ENCODE measurements around the gene COL23A1.

Gene COL23A1

DNA sequence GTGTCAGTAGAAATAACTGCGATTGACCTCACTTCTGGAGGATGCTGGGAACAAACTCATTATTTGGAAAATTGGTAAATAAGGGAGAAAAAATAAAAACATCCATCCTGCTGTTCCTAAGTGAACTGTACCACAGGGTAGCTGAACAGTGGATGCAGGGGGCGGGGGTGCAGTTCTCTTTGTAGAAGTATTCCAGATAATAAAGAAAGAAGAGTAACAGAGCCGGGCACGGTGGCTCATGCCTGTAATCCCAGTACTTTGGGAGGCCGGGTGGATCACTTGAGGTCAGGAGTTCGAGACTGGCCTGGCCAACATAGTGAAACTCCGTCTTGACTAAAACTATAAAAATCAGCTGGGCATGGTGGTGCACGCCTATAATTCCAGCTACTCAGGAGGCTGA, 132.1 kb downstream of the COL23A1 start:
- DNase-seq (ENCODE audit: low read depth), result no peak

DNA sequence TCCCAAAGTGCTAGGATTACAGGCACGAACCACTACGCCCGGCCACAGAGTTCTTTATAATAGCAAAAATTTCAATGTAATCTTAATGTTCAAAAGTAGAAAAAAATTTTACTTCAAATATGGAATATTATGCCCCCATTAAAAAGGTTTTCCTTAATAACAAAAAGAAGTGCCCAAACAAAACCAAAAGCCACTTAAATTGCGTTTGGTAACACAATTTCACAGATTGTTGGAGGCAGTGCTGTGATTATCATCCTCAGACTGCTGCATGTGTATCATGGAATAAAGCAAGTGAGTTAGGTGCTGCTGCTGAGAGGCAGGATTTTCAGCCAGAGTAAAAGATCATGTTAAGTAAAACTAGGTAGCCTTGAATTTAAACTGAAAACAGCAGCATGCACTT, 132.7 kb downstream of the COL23A1 start:
- DNase-seq (ENCODE audit: low read depth), result no peak

DNA sequence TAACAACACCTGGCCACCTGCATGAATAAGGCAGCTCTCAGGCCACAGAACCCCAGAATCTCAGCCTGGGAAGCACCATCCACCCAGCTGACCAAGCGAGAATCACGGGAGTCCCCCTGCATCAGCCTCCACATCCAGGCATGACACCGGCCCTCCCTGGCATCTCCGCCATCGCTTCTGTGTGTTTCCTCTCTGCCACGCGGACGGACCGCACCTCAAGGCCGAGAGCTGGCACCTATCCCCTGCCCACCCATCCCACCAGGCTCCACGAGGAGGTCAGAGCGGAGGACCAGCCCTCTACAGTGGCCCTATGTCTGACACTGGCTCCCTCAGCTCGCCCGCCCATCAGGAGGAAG, 134.7 kb downstream of the COL23A1 start:
- DNase-seq (ENCODE audit: low read depth), result no peak

DNA sequence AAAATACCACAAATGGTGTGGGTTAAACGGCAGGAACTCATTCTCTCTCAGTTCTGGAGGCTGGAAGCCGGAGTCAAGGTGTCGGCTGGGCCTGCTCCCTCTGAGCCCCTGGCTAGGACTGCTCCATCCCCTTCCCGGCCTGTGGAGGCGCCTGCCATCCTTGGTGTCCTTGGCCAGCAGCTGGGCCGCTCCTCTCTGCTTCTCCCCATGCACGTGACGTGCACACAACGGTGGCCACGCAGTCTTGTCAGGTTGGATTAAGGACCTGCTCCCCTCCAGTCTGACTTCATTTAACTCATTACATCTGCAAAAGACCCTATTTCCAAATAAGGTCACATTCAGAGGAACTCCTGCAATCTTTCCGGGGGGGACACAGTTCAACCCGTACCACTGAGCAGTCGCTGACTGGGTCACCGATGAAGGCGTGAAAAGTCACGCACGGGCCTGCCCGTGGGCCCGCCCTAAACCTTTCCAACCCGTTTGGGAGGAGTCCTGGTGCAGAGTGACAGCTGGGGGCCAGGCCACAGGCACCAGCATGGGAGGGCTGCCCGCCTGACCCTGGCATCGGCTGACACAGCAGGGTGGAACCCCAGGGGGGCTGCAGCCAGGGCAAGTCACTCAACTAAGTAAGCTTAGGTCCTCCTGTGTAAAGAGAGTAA, 135.2 kb downstream of the COL23A1 start:
- DNase-seq (ENCODE audit: low read depth), result no peak

DNA sequence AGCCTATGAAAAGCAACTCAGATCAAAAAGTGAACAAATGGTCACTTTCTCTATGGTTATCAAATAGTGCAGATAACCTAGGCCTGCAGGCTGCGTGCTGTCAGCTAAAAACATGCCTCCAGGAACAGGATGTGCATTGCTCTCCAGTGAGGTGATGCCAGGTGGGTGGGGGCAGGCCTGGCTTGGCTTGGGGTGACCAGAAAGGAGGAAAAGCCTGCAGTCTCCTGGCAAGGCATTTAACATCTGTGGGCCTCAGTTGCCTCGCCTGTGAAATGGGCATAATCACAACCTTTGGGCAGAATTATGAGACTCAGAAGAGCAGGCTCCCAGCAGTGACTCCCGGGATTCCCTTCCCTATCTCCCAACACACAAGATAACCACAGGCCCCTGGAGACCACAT, 135.9 kb downstream of the COL23A1 start:
- DNase-seq (ENCODE audit: low read depth), result no peak

DNA sequence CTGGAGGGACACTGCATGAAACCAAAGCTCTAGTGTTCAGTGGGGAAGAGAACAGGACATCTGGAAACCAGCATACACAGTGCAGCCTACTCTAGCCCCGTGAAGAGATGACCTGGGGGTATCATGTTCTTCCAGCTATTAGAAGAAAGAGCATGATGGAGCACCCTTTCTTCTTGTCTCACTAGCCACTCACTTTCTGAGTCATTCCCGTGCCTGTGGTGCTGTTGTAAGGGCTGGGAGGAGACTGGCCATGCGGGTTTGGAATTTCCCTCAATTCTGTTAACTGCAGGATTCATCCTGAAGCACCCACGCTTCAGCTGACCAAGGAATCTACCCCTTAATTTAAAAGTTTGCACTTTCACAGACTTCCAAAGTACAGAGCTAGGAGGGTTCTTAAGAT, 137.0 kb downstream of the COL23A1 start:
- DNase-seq (ENCODE audit: low read depth), result no peak

DNA sequence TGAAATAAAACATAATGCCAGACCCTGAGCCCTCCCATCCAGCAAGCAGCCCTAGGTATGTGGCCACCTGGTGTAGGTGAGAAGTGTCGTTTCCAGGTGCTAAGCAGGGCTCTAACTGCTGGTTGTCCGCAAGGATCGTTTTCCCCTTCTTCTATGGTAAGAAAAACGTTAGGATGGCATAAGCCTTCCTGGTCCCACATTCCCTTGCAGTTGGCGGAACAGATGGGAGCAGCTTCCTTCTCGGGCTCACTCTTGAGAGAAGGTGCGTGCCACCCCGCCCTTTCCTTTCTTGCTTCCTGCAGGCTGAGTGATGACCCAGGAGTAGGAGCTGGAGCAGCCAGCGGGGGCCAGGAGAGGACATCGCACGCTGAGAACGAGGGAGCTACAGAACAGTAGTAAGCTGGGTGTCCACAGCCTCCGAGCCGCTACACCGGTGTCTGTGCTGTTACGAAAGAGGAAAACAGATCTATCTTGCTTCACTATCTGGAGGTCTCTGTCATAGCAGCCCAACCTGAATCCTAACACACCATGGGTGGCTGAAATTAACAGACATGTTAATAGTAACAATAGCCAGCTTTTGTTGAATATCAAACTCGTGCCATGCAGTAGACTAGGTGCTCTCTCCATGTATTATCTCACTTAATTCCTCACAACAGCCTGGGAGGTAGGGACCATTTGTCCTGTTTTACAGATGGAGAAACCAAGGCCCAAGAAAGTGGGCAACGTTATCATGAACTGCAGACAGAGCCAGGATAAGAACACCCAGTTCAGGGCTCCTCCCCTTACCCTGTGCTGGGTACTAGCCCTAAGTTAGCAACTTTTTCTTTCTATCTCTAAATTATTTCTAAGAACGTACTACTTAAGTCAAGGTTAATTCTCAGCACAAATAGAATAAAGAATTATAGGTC, 139.8 kb downstream of the COL23A1 start:
- no peak for DNase-seq (ENCODE audit: low read depth)

DNA sequence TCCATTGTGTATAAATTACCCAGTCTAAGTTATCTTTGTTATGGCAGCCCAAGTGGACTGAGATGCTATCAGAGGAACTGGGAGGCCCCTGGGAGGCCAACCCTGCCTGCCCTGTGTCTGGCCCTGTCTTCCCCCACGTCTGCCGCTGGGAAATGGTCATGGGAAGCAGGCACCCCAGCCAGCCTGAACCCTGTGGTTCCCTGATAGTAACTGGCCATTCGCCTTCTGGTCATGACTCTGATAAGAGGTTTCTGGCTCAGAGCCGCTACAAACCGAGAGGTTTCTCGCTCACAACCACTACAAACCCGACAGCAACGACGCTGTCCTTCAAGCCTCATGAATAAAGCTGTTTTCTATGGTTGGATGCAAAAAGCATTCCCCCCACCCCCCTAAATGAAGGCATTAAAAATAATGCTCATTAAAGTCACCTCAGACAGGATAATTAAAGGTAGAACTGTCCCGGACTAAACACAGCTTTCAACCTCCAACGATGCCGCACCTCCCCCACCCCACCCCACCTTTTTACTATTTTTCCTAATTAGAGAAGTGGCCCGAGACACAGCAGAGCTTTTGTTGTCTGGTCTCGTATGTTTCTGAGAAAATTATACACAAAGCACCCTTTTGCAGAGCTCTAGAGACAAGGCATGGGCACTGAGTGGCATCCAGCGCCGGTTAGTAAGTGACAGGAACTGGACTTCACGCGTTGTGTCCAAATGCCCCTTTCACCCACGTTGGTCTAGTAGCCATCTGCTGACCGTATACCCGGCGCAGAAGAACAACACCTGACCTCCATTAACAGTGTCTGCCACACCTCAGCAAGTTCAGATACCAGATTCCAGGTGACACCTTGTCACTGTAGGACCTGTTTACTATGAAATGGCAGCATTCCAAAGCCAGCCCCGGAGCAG, 140.8 kb downstream of the COL23A1 start:
- no peak for DNase-seq (ENCODE audit: low read depth)

DNA sequence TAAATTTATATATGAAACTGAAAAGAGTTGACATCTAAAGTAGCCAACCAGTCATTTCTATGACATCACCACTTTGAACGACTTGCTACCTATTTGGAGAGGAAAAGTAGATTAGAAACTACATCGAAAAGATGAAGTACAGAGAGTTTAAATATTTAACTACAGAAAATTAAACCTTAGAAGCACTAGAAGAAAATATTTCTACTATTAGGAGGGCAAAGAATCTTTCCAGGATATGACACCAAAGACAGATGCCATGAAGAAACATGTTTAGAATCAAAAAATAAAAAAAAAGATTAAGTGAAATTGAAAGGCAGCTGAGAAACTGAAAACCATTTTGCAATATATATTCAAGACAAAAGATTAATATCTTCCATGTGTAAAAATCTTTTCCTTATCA, 144.7 kb downstream of the COL23A1 start:
- no peak for DNase-seq (ENCODE audit: low read depth)

DNA sequence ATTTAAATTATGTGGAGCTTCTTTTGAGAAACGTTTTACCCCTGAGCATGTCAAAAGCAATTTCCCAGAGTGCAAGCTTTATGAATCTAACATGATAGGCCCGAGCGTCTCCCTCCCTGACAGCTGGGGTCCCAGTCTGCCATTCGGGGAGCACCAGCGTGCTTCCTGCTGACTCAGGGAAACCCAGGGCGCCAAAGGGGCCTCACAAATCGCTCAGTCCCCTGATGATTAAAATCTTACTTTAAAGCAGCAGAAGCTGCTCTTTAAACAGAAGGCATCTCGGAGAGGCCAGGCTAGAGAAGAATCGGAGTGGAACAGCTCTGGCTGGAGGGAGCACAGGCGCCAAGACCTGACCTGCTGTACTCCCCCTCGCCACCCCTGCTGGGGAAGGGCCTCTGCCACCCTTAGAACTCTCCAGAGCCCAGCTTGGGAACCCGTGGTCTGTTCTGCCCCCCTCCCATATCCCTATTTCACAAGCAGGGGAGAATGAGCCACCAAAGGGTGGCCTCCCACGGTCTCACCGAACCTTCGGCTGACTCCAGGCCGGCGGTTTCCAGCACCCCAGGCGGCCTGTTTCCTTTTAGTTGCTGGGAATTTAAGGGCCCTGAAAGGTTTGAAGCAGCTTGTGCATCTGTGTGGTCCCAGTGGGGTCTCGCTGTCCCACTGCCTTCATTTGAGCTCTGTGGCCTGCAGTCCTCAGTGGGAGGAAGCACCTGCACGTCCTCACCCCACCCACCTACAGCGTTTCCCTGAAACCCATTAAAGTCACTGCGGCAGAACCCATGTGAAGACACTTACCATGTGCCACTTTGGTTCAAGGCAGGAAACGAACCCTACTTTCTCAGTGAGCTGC, 147.6 kb downstream of the COL23A1 start:
- no peak for DNase-seq (ENCODE audit: low read depth)

DNA sequence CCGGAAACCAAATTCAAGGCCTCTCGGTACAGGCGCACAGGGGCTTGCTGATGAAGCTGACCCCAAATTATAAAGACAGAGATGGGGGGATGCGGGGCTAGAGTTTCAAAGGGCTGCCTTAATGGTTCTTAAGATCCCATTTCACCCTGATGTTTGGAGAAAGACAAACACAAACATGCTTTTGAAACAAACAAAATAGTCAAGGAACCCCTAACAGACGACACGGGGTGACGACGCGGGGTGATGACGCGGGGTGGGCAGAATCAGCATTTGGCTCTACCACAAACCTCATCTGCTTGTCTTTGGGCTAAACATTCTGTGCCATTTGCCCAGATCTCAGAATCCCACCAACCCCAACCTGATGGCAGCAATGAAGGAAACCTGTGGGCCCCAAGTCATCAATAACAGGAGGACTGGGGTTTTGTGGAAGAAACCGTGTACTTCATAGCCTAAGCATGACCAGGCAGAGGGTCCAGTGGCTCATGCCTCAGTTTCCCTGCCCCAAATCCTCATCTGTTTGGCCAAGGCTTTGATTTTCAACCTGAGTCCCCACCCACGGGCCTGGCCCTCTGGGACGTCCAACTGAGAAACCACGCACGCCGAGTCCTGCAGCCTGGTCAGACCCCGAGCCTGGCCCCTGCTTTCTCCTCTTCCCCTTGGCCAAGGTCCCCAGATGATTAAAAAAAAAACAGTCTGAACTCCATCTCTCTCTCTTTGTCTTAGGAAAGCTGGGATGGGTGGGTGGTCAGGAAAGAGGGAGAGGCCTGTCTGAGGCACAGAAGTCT, 148.5 kb downstream of the COL23A1 start:
- DNase-seq (ENCODE audit: low read depth), result no peak

DNA sequence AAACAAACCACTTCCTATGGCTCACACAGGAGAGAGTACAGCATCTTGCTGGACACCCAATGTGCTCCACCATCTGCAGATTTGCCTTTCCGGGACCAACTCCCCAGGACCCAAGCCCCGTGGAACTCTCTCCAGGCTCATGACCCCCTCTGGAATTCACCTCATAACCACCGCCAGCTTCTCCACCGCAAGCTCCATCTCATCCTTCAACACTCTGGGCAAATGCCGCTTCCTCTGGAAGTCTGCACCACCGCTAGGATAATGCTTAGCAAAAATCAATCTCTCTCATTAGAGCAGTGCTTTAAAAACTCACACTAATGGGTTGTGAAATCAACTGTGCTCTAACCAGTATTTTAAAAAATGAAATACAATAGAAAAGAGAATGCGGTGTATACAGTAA, 150.0 kb downstream of the COL23A1 start:
- DNase-seq (ENCODE audit: low read depth), result no peak

DNA sequence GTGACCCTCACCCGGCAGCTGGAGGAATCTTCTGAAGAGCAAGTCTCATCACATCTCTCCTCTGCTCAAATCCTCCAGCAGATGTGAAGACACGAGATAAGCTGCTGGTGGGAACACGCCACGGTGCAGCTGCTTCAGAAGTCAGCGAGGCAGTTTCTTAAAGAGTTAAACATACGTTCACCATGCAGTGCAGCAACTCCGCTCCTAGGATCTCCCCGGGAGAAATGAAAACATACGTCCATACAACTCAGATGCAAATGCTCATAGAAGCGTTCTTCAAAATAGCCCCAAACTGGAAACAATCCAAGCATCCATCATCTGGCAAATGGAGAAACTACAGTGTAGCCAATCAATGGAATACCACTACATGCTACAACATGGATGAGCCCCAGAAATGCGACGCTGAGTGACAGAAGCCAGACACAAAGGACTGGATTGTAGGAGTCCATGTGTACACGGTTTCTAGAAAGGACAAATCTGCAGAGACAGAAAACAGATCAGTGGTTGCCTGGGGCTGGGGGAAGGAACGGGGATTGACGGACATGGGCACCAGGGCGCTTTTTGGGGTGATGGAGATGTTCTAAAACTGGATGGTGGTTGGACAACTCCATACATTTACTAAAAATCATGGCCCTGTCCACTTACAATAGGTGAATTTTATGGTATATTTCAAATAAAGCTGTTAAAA, 150.6 kb downstream of the COL23A1 start:
- DNase-seq (ENCODE audit: low read depth), result no peak

DNA sequence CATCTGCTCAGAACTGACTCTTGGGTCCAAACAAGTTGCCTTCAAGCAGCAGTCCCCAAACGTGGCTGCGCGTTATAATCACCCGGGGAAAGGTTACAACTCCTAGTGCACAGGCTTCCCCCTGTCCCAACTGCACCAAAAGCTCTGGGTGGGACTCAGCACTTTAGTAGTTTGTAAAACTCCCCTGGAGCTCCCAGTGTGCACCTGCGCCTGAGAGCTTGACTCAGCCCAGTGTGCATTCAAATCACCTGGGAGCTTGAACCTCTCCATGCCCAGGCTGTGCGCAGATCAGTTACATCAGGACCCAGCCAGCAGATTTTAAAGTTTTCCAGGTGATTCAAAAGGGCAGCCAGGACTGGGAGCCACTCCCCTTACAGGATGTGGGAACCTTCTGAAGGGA, 151.4 kb downstream of the COL23A1 start:
- DNase-seq (ENCODE audit: low read depth), result no peak

DNA sequence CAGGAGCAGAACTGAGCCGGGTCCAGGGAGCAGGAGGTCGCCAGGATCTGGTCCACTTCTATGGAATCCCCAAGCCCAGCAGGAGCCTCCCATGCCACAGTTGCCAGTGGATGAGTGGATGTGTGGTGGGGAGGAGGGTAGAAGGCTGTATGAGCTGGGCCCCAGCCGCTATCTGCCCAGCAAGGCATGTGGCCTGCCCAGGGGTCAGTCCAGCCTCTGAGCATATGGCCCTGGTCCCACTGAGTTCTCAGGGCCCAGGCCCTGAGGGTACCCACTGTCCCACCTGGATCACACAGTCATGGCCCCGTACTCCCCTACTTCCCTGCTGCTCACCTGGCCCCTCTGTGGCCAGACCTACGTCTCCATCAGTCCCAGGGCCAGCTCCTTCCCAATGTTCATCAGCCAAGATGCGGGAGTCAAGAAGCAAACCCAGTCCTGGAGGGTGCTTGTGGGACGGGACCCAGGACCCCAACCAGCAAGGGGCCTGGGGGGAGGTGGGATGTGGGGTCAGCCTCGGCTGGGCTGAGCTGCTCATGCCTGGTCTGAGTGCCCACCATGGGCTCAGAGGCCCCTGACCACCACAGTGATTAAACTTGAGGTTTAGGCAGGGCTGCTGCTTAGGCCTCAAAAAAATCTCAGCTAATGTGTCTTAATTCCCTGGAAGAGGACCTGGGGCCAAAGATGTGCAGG, 152.7 kb downstream of the COL23A1 start:
- no peak for DNase-seq (ENCODE audit: low read depth)

DNA sequence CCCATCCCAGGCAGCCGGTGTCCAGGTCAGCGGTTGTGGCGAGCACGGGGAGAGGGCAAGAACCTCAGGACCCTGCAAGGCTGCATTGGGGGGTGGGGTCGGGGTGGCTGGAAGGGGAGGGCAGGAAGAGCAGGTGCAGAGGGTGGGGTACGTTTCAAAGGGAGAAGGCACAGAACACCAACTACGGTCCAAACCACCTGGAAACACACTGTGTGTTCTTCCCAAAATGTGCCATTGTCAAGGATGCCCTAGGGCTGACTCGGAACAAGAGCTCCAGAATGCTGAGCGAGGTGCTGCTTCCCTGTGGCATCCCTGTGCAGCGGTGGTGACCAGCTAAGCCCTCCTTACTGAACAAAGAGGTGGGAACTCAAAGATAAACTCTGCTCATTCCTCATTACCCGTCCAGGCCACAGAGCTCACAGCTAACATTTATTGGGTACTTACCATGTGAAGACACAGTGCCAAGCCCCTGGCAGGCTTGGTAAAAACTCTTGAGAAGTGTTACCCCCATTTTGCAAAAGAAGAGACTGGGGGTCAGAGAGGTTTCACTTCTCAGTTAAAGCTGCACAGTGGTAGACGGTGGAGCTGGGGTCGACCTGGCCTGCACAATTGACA, 153.8 kb downstream of the COL23A1 start:
- DNase-seq (ENCODE audit: low read depth), result no peak

DNA sequence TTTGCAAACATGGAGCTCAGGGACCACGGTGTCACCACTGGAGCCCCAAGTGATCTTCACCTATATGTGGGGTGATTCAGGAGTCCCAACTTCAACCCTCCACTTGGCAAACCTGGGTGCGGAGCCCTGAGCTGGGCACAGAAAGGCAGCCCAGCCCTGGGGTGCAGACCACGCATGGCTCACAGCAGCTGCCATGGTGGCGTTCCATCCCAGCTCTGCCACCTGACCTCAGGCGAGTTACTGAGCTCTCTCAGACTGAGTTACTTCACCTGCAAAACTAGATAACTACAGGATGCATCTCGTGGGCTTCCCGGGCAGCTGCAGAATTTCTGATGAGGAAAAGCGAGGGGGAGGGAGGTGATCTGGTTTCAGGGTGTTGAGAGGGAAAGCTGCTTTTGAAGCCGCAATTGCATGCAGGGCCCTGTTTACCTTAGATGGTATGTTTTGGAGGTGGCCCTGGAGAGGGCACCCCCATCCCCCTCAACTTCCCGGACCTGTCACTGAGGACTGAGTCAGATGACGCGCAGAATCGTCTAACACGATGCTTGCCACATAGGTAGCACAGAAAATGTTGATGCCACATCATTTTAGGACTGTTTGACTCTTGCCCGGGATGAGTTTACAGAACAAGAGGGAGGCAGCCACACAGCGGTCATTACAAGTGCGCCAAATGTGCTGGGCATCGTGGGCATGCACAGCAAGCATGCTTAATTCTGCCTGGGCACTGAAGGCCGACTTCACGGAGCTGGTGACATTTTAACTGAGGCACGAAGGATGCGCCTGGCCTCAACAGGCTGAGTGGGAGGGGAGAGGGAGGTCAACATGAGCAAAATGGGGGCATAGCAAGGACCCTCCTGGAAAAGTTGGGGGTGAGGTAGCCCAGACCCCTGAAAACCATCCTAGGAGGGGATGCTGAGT, 154.6 kb downstream of the COL23A1 start:
- DNase-seq (ENCODE audit: low read depth), result no peak

DNA sequence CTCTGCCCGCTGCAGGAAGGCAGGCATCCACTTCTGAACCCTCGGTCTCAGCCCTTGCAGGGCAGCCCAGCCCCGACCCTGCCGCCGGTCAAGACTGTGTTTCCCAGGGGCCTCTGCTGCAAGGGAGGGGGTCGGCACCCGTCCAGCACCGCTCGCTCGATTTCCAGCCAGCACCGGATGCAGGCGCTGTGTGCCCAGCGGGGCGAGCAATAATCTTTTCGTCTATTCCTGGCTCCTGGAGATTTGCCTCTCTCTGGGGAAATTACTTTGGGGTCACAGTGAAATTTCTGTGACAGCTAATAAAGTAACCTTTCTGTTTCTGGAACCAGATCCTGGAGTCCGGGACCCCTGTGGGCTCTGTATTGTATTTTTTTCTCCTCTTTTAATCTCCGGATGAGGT, 155.3 kb downstream of the COL23A1 start:
- no peak for DNase-seq (ENCODE audit: low read depth)
